Right kidney (tissue), 9 donors: ENCODE measurements around the gene KBTBD7.

ENCODE experiments used
- DNase-seq: peaks from one replicate; pipeline ENCODE4 v3.0.0-alpha.2; 2016
- long read RNA-seq, 8 donors: transcript quantifications; one replicate each; lab custom pipeline, GENCODE V29; 2026

Gene KBTBD7
- long read RNA-seq, donor 1, full-length matches to known transcripts, result 19 of 19 reads
- long read RNA-seq, donor 1, partial matches to known transcripts, result 0 of 19 reads
- long read RNA-seq, donor 1, other reads (novel, unspliced or antisense), result 0 of 19 reads
- long read RNA-seq, donor 2, full-length matches to known transcripts, result 13 of 13 reads
- long read RNA-seq, donor 2, partial matches to known transcripts, result 0 of 13 reads
- long read RNA-seq, donor 2, other reads (novel, unspliced or antisense), result 0 of 13 reads
- long read RNA-seq, donor 3, full-length matches to known transcripts, result 11 of 11 reads
- long read RNA-seq, donor 3, partial matches to known transcripts, result 0 of 11 reads
- long read RNA-seq, donor 3, other reads (novel, unspliced or antisense), result 0 of 11 reads
- long read RNA-seq, donor 4, full-length matches to known transcripts, result 17 of 17 reads
- long read RNA-seq, donor 4, partial matches to known transcripts, result 0 of 17 reads
- long read RNA-seq, donor 4, other reads (novel, unspliced or antisense), result 0 of 17 reads
- long read RNA-seq, donor 5, full-length matches to known transcripts, result 12 of 12 reads
- long read RNA-seq, donor 5, partial matches to known transcripts, result 0 of 12 reads
- long read RNA-seq, donor 5, other reads (novel, unspliced or antisense), result 0 of 12 reads
- long read RNA-seq, donor 6, full-length matches to known transcripts, result 21 of 21 reads
- long read RNA-seq, donor 6, partial matches to known transcripts, result 0 of 21 reads
- long read RNA-seq, donor 6, other reads (novel, unspliced or antisense), result 0 of 21 reads
- long read RNA-seq, donor 7, full-length matches to known transcripts, result 19 of 19 reads
- long read RNA-seq, donor 7, partial matches to known transcripts, result 0 of 19 reads
- long read RNA-seq, donor 7, other reads (novel, unspliced or antisense), result 0 of 19 reads
- long read RNA-seq, donor 8, full-length matches to known transcripts, result 30 of 30 reads
- long read RNA-seq, donor 8, partial matches to known transcripts, result 0 of 30 reads
- long read RNA-seq, donor 8, other reads (novel, unspliced or antisense), result 0 of 30 reads

GRCh38 chr13:41193919-41194824 lies at the start of gene KBTBD7:
Gene KBTBD7, minus strand, starts transcription at chr13:41194569. Its CDS starts 312 bp downstream, at chr13:41194257.
- peak; percentile 97 for DNase-seq

GRCh38 chr13:41241626-41242025 lies 47.3 kb upstream of the KBTBD7 start:
- no peak for DNase-seq

GRCh38 chr13:41236369-41236768 lies 42.0 kb upstream of the KBTBD7 start:
- no peak for DNase-seq

GRCh38 chr13:41232578-41233480 lies 38.5 kb upstream of the KBTBD7 start:
- DNase-seq, result no peak

GRCh38 chr13:41231786-41232185 lies 37.4 kb upstream of the KBTBD7 start:
- DNase-seq, result no peak

GRCh38 chr13:41231025-41231677 lies 36.8 kb upstream of the KBTBD7 start:
- DNase-seq, result no peak

GRCh38 chr13:41229356-41229755 lies 35.0 kb upstream of the KBTBD7 start:
- no peak for DNase-seq

GRCh38 chr13:41224113-41225110 lies 30.0 kb upstream of the KBTBD7 start:
- DNase-seq, result no peak

- no peak for DNase-seq
Measured at GRCh38 chr13:41222259-41222852, 28.0 kb upstream of the KBTBD7 start.

- DNase-seq, result no peak
Measured at GRCh38 chr13:41220401-41220800, 26.0 kb upstream of the KBTBD7 start.

- DNase-seq, result no peak
Measured at GRCh38 chr13:41216160-41216559, 21.8 kb upstream of the KBTBD7 start.

GRCh38 chr13:41213919-41214318 lies 19.6 kb upstream of the KBTBD7 start:
- DNase-seq, result no peak

GRCh38 chr13:41213316-41213715 lies 18.9 kb upstream of the KBTBD7 start:
- DNase-seq, result no peak

- DNase-seq, result no peak
Measured at GRCh38 chr13:41212881-41213280, 18.5 kb upstream of the KBTBD7 start.

GRCh38 chr13:41211062-41211461 lies 16.7 kb upstream of the KBTBD7 start:
- DNase-seq, result no peak

- no peak for DNase-seq
Measured at GRCh38 chr13:41206467-41206866, 12.1 kb upstream of the KBTBD7 start.

- no peak for DNase-seq
Measured at GRCh38 chr13:41203810-41204209, 9.4 kb upstream of the KBTBD7 start.

GRCh38 chr13:41200126-41200525 lies 5.8 kb upstream of the KBTBD7 start:
- DNase-seq, result no peak

GRCh38 chr13:41199526-41199925 lies 5.2 kb upstream of the KBTBD7 start:
- no peak for DNase-seq
